Measurements from ENCODE around the gene XRCC1.
"Not testable (repeated sequence)": the region's sequence is repeated elsewhere in the genome, so short reads cannot be mapped to it uniquely, and the experiment has no call there.

The XRCC1 gene

DNA sequence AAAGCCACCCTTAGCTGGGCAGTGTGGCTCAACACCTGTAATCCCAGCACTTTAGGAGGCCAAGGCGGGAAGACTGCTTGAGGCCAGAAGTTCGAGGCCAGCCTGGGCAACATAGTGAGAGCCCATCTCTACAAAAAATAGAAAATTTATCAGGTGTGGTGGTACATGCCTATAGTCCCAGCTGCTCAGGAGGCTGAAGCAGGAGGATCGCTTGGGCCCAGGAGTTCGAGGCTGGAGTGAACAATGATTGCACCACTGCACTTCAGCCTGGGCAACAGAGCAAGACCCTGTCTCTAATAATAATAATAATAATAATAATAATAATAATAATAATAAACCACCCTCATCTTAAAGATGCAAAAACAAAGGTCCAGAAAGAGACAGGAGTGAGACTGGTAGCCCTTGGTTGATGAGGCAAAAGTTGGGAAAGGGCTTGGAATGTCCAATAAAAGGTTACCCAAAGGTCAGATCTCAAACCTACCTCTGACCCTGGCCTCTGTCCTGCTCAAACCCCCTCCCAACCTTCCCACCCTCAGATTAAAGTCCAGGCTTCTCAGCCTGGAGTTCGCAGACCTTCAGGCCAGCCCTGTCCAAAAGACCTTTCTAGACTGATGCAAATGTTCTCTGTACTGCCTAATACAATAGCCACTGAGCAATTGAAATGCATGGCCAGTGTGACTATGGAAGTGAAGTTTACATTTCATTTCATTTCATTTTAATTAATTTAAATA is 33.2 kb downstream of the XRCC1 start:
- DNase-seq = no peak

DNA sequence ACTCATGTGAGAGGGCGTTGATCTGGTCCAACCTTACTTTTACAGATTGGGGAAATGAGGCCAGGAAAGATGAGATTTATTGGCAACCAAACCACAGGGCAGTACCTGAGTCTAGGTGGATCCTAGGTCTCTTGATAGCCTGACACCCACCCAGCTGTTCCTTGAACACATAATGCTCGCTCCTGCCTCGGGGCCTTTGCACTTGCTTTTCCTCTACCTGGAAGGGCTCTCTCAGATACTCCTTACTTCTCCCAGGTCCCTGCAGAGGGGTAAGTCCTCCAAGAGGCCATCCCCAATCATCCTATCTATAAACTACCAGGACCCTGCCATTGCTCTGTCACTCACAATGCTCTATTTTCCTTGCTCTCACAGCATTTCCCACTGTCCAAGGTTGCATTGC is 34.9 kb downstream of the XRCC1 start:
- DNase-seq = no peak

GRCh38 chr19:43538922-43539321 is 36.4 kb downstream of the XRCC1 start:
- DNase-seq = no peak

GRCh38 chr19:43534816-43535761 is 40.2 kb downstream of the XRCC1 start:
- peak; percentile 15 for DNase-seq

GRCh38 chr19:43534305-43534815 is 41.0 kb downstream of the XRCC1 start:
- no peak for DNase-seq

DNA sequence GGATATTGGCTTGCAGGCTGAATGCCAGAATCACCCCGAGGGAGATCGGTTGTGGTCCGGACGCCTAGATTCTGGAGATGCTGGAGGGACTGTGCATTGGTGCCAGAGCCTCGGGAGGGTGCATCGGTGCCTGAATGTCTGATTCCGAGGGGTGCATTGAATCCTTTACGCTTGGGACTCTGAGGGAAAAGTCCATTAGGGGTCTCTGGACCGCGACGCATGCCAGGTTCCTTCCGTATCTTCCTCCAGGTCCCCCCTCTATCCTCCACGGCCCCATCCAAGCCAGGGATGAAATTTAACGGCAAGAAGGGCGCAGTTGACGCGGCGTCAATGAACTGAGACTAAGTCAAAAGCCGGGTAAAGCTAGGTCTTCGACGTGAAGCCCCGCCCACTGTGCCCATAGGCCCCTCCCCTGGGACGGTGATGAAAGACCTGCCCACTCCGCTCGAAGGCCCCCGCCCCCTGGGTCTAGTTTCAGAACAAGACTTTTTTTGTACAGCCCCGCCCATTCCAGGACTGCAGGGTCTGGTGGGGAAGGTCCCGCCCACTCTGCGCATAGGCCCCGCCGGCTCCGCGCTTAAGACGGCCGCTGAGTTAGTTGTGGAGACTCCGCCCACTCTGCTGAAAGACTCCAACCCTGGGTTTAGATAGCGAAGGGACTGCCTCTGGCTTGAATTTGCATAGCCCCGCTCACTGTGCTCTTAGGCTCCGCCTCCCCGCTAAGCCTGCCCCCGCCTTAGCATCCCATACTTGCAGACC is 41.6 kb downstream of the XRCC1 start:
- peak; percentile 95 for DNase-seq

DNA sequence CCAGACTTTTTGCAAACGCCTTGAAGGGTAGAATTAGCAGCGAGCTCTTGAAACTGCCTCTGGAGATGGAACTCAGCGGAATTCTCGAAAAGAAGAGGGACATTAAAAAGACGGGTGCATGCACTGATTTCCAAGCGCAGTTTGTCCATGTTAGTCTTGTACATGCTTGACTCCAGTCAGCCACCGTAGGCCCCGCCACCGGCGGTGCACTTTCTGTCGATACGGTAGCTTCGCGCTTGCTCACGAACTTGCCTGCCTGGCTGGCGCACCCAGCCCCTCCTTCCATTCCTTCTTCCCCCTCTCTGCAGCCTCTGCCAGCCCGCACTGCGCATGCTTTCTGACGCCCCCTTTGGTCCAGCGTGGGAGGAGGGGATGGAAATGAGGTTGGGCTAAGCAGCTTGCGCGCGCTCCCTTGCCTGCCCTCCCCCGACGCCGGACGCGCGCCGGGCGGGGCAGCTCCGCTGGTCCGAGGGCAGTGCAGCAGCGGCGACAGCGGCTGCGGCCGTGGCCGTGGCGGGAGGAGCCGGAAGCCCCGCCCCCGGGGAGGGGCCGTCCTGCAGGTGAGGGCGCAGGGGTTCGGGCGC is 42.3 kb downstream of the XRCC1 start, which contains the start of gene ZNF575:
ZNF575 (plus strand) TSS at position 227 of the 584 bp plus-strand sequence. CDS start 1,235 bp downstream, outside the sequence.
- peak; percentile 98 for DNase-seq

- DNase-seq = no peak
These were observed 42.8 kb downstream of the XRCC1 start for GRCh38 chr19:43532571-43532961.

DNA sequence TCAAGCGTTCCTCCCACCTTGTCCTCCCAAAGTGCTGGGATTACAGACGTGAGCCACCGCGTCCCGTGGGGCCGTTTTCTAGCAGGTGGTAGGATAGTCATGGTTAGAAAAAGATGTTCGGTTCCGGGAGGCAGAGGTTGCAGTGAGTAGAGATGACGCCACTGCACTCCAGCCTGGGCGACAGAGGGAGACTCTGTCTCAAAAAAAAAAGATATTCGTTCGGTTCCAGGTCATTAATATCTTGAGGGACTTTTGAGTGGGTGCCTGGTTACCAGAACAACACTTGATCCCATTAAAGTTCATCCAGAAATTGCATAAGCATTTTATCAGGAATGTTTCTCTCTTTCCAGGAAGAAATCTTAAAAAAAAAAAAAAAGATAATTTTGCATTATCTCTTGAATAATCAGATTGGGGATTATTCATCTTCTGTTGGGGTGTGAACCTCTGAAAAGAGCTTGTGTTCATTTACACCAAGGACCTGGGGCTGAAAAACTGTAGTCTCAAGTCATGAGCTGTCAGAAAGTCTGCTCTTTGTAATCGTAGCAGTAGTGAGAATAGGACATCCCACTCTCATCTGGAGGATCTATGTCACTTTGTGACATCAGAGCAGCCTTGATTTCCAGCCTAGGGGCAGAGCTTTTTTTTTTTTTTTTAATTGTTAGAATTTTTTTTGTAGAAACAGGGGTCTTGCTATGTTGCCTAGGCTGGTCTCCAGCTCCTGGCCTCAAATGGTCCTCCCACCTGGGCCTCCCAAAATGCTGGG is 47.3 kb downstream of the XRCC1 start:
- no peak for DNase-seq

- DNase-seq = peak; percentile 14
These were observed 48.2 kb downstream of the XRCC1 start, which contains the start of gene ETHE1 for GRCh38 chr19:43526884-43527859. TSS of gene ETHE1 (minus strand) at chr19:43527201. CDS start at chr19:43527177, 24 bp downstream.

- DNase-seq = no peak
These were observed 49.2 kb downstream of the XRCC1 start for GRCh38 chr19:43525836-43526771.

DNA sequence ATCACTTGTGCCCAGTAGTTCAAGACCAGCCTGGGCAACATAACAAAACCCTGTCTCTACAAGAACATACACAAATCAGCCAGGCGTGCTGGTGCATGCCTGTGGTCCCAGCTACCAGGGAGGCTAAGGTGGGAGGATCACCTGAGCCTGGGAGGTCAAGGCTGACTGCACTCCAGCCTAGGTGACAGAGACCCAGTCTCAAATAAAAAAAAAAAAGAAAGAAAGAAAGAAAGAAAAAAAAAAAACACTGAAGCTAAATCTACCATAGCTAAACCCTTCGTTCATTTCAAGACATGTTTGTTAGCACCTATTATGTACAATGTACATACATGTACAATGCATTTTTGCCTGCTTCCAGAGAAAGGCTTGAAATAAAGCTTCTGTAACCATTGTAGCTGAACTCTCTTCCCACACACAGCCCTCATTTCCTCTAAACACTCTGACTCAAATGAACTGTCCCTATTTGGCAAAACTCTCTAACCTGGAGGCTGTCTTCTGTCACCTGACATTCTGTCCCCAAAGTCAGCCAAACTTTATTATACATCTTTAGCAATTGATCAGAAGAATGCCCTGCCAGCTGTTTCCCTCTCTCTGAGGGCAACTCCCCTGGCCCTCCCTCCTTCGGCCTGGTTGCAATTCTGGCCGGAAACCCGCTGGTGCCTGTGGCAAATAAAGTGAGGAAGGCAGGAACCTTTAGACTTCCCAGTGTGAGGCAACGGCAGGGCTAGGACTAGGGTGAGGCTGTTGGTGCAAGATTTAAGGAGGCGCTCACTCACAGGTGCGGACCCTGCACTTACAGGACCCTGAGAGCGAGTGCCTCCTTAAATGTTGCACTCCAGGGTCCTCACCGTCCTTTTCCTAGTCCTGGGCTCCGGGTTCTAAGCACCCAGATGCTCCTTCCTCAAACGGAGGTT is 50.1 kb downstream of the XRCC1 start:
- no peak for DNase-seq

- DNase-seq = not testable (repeated sequence)
These were observed 51.6 kb downstream of the XRCC1 start for GRCh38 chr19:43523696-43524095.

DNA sequence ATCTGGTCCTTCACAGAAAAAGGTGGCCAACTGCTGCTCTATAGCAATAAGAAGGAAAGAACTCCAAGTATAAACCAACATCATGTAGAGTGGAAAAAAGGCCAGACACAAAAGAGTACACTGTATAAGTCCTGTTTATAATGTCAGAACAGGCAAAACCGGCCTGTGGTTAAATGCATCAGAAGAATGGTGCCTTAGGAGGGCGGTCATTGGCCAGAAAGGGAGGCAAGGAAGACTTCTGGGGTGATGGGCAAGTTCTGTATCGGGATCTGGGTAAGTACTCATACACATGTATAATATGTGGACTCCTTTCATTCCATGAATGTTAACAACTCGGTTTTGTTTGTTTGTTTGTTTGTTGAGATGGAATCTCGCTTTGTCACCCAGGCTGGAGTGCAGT is 52.4 kb downstream of the XRCC1 start:
- DNase-seq = no peak

DNA sequence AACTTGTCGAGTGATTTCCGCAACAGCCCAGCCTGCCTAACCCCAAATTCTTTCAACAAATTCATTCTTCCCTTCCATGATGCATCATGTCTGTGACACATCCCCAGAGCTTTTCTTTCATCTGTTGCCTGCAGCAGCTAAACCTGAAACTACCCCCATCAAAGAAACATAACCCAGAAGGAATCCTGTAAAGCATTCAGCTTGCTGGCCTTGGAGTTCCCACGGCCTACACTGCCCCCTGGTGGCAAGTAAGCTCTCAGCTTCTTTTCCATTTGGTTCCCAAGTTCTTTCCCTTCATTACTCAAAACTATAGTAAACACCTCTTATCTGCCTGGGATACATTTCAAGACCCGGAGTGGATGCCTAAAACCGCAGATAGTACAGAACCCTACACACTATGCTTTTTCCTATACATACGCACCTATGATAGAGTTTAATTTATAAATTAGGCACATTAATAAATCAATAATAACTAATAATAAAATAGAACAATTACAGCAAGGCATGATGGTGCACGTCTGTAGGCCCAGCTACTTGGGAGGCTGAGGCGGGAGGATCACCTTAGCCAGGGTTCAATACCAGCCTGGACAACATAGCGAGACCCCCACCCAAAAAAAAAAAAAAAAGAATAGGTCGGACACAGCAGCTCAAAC is 55.8 kb downstream of the XRCC1 start:
- peak; percentile 69 for DNase-seq

DNA sequence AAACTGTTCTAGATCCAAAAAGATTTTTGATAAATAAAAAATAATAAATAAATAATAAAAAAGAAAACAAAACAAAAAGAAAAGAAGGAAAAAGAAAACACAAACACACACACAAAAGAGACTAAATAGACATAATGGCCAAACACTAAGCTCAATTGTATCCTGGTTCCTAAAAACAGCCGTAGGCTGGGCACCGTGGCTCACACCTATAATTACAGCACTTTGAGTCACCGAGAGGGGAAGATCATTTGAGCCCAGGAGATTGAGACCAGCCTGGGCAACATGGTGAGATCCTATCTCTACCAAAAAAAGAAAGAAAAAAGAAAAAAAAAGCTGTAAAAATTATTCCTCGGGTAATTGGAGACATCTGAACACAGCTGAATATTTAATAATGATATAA is 57.3 kb downstream of the XRCC1 start:
- DNase-seq = peak; percentile 3

DNA sequence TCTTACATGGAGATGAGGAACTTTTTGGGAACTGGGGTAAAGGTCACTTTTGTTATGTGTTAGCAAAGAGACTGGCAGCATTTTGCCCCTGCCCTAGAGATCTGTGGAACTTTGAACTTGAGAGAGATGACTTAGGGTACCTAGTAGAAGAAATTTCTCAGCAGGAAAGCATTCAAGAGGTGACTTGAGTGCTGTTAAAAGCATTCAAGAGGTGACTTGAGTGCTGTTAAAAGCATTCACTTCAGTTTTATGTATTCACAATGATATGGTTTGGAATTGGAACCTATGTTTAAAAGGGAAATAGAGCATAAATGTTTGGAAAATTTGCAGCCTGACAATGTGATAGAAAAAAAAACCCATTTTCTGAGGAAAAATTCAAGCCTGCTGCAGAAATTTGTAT is 62.9 kb downstream of the XRCC1 start:
- not testable (repeated sequence) for DNase-seq

Measured in COR-L47 (cell line).